GM10266 (cell line): Measurements from ENCODE around the gene LARGE1.

Experiments used
- DNase-seq: peaks from one replicate; pipeline ENCODE4 v3.0.0; 2012; ENCODE audit errors: extremely low spot score
- CTCF ChIP-seq: IDR thresholded peaks from 2 replicates; pipeline ENCODE4 v1.5.1; 2012; ENCODE audit warnings: mild to moderate bottlenecking, low read depth; ENCODE audit not compliant: control insufficient read depth, insufficient read depth; ENCODE audit errors: missing control alignments

The LARGE1 gene

DNA sequence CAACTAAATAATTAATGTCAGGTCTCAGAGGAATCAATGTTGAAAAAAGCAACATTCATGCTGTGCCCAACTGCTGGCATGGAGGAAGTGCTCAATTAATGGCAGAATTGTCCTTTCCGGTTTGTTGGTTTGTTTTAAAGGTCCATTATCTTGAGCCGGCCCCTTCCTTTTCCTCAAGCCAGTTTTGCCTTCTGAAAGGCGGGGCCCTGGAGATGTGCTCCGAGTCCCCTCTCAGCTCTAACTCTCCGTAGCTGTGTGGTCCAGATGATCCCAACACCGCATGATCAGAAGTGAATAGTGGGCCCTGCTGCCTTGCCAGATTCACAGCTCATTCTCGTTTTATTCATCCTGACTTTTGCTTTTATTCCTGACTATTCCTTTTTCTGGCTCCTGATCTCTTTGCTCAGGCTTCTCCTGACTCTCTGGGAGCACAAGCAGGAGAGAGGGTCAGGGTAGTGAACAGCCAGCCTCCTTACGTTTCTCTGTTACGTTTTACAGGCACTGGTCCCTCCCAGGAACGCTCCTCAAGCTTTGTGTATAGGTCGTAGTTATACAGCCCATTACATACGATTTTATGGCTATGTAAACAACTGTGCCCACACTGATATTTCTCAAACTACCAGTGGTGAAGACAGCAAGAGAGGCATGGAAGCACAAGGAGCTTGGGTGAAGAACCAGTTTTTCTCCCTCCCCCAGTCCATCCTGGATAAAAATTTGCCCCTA, 265.9 kb downstream of the LARGE1 start:
- no peak for DNase-seq
- TF ChIP-seq CTCF = no peak

DNA sequence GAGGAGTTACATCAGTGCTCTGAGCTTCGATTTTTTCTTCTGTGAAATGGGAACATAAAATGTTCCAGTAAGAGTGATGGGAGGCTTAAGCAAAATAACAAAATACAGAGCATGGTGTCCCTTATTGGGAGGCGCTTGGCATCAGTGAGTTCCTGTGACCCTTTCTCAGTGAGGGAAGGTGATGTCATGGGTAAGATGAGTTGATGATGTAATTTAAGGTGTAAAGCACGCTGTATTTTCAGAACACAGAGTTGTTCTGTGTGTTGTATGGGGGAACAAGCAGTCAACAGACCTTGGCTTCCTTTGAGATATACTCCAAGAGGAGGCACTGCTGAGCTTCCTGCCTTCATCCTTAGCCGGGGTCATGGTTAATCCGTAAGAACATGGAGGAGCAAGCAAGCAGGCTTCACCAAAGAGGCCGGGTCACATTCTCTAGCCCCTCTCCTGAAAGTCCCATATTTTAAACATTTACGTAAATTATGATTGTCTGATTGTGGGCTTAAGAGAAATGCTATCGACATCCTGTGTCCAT, 266.7 kb downstream of the LARGE1 start:
- DNase-seq = no peak
- TF ChIP-seq CTCF = no peak

DNA sequence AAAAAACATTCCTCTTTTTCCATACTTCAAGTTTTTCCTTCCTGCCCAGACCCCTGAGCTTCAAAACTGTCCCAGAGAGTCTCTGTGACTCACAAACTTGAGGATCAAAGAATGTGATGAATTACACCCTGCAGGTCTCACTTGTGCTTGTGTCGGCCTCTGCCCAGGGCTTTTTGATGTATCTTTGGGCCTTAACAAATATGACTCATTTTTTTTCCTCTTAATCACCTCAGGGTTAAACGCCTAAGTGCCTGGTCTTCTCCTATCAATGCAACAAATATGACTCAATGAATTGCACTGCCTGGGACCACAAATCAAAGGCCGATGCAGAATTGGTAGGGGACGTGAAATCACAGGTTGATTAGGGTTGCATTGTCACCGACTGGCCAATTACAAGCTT, 267.7 kb downstream of the LARGE1 start:
- no peak for DNase-seq
- TF ChIP-seq CTCF = no peak

DNA sequence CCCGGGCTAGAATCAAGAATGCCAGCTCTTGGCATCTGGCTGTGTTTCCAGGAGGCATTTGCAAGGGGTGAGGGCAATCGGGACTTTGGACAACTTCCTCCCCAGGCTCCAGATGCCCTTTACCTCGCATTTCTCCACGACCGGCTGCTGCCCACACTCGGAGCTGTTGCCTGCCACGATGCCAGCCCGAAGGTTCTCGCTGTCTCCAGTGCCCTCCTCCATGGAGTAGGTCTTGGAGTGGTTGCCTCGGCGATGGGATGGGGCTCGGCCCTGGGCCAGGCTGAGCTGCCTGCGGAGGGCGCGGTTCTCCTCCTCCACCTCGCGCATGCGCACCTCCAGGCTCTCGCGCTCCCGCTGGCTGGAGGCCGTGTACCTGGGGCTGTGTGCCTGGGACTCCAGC, 270.0 kb downstream of the LARGE1 start:
- no peak for DNase-seq
- TF ChIP-seq CTCF = no peak

DNA sequence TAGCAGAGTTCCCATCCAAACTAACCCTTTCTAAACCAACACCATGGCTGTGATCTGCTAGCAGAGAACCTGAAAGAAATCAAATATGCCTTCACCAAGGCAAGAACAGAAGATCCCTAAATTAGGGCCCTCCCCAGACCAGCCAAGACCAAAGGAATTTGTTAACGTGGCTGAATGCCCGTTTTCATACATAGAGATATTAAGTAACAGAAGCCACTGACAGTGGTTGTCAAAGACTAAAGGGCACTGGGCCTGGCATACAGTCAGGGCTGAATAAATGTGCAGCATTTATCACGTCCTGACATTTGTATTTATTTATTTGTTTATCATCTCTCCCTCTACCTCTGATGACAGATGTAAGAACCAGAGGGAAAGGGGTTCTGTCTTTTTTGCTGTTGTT, 271.8 kb downstream of the LARGE1 start:
- no peak for TF ChIP-seq CTCF
- DNase-seq = no peak

DNA sequence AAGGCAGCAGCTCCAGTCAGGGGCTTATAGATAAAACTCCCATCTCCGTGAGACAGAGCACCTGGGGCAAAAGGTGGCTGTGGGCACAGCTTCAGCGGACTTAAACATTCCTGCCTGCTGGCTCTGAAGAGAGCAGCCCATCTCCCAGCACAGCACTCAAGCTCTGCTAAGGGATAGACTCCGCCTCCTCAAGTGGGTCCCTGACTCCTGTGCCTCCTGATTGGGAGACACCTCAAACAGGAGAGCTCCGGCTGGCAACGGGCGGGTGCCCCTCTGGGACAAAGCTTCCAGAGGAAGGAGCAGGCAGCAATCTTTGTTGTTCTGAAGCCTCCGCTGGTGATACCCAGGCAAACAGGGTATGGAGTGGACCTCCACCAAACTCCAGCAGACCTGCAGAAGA, 279.4 kb downstream of the LARGE1 start:
- DNase-seq = no peak
- no peak for TF ChIP-seq CTCF

DNA sequence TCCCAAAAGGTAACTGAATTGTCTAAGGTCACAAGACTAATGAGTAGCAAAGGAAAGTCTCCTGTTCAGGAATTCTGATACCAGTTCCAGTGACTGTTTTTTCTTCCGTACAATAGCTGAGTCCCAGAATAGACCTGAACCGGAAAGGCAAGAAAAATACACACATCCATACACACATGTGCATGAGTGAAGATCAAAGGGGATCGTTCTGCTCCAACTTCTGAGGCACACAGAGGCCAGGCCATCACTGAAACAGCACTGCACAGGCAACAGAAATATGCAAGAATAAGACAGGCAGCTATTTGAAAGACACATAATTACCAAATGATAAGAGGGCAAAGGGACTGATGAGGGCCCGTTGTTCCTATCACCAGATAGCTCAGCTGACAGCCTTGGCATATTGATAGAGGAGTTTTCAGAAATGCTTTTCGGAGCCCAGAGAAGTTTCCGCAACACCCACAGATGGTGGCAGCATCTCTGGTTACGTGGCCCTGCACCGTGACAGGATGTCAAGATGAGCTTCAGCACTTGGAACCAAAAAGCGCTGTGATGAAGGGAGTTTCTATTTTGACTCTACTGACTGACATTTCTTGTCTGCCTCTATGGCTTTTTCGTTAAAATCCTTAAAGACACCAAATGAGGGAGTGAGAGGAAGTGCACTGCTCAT, 280.6 kb downstream of the LARGE1 start:
- DNase-seq = no peak
- no peak for TF ChIP-seq CTCF
